K562 (cell line): ENCODE data around the gene ALK. TPM values are rescaled to one million over a fixed set of nuclear protein-coding genes. Genes with fewer than 3 reads are reported as not detected.

Source experiments
- ATAC-seq: fragments of 200-7000 bp; cut with Tn5 transposase; 3 replicates; pipeline ENCODE4 v1.9.1; 2020; ENCODE audit warnings: moderate library complexity
- BruUV-seq: library from RNA; stranded (reverse); fragments of 400-500 nt; replicated peaks from 2 replicates; lab custom pipeline; 2021; lab: Mats Ljungman, UMichigan
- CTCF ChIA-PET: fragments of 300-600 bp; formaldehyde crosslinking; extraction: SDS; loops from one replicate; lab custom pipeline; 2021; ENCODE audit warnings: low intra/inter-chr PET ratio; lab: Yijun Ruan, JAX
- POLR2A ChIA-PET: fragments of 300-600, 350-650 bp; sonication (Branson Sonifier 250); formaldehyde crosslinking; extraction: SDS; loops from one replicate; lab custom pipeline; 2021; ENCODE audit warnings: antibody characterized with exemption, inconsistent platforms; lab: Yijun Ruan, JAX
- DNase-seq, 4 experiments: peaks; one replicate each; pipeline versions ENCODE4 v3.0.0 to v3.0.0-alpha.2; 2011 to 2018; ENCODE audit warnings: low spot score in 3 of 4, mixed read lengths in 3 of 4; ENCODE audit errors: extremely low read depth in 1 of 4
- FAIRE-seq: peaks from 2 replicates; lab custom pipeline; 2011; peaks lifted over from hg19 to GRCh38; lab: Jason Lieb, UNC
- H2AFZ ChIP-seq: 2 replicates; pipeline ENCODE4 v1.6.0; 2011; ENCODE audit warnings: low read depth, low read length, control low read depth, inconsistent platforms
- H3K27ac ChIP-seq: fragments of 200-600 bp; 3 replicates; pipeline ENCODE4 v1.8.0; 2011; ENCODE audit warnings: low read depth, mild to moderate bottlenecking, control low read depth, inconsistent platforms, low read length, moderate library complexity, mixed read lengths; ENCODE audit errors: extremely low read depth
- H3K27me3 ChIP-seq, 2 experiments: fragments of 300-600 bp in 1 of 2; 2 replicates in 1 of 2; 3 replicates in 1 of 2; pipeline versions ENCODE4 v1.6.0 to v1.8.0; 2011; ENCODE audit warnings: inconsistent platforms in 2 of 2, low read length in 2 of 2, mild to moderate bottlenecking in 1 of 2, mixed read lengths in 1 of 2, moderate library complexity in 1 of 2; ENCODE audit not compliant: control insufficient read depth in 2 of 2, insufficient read depth in 2 of 2
- H3K36me3 ChIP-seq: fragments of 300-600 bp; 3 replicates; pipeline ENCODE4 v1.8.0; 2011; ENCODE audit warnings: mild to moderate bottlenecking, low read length, inconsistent platforms; ENCODE audit not compliant: control insufficient read depth, insufficient read depth
- H3K4me1 ChIP-seq, 2 experiments: fragments of 200-600 bp in 1 of 2; replicated peaks in 1 of 2; 2 replicates in 1 of 2; 3 replicates in 1 of 2; pipeline versions ENCODE4 v1.5.1 to v1.8.0; 2011; ENCODE audit warnings: inconsistent platforms in 2 of 2, low read length in 2 of 2, mild to moderate bottlenecking in 1 of 2, mixed read lengths in 1 of 2, moderate library complexity in 1 of 2; ENCODE audit not compliant: control insufficient read depth in 2 of 2, insufficient read depth in 2 of 2
- H3K4me2 ChIP-seq: 2 replicates; pipeline ENCODE4 v1.6.1; 2011; ENCODE audit warnings: low read length, control low read depth, inconsistent platforms, mixed read lengths; ENCODE audit not compliant: insufficient read depth
- H3K4me3 ChIP-seq: fragments of 200-600 bp; sonication (generic), shearing (Covaris generic); 2 replicates; pipeline ENCODE4 v1.5.1; 2016; ENCODE audit warnings: control low read depth, inconsistent platforms
- H3K79me2 ChIP-seq: fragments of 200-600 bp; 3 replicates; pipeline ENCODE4 v1.8.0; 2011; ENCODE audit warnings: low read length, inconsistent platforms; ENCODE audit not compliant: control insufficient read depth, insufficient read depth
- H3K9ac ChIP-seq, 2 experiments: 2 replicates each; pipeline versions ENCODE4 v1.6.0 to v1.6.1; 2011; ENCODE audit warnings: low read depth in 2 of 2, low read length in 2 of 2, control low read depth in 1 of 2, inconsistent platforms in 1 of 2, mild to moderate bottlenecking in 1 of 2, mixed read lengths in 1 of 2; ENCODE audit not compliant: insufficient read depth in 1 of 2
- H3K9me1 ChIP-seq: one replicate; pipeline ENCODE4 v1.6.0; 2011; ENCODE audit warnings: inconsistent platforms, mild to moderate bottlenecking, low read length, moderate library complexity; ENCODE audit not compliant: control insufficient read depth, insufficient read depth
- H3K9me3 ChIP-seq: replicated peaks from 2 replicates; pipeline ENCODE4 v1.5.1; 2011; ENCODE audit warnings: low read depth, low read length, inconsistent platforms; ENCODE audit not compliant: control insufficient read depth, insufficient read depth
- H4K20me1 ChIP-seq: replicated peaks from 2 replicates; pipeline ENCODE4 v1.6.1; 2011; ENCODE audit warnings: low read length, inconsistent platforms, mixed read lengths; ENCODE audit not compliant: control insufficient read depth, insufficient read depth
- HEY1 ChIP-seq: fragments of 250-450 bp; sonication (Bioruptor Pico); IDR thresholded peaks from 2 replicates; pipeline ENCODE4 v1.5.0; 2020; ENCODE audit warnings: mild to moderate bottlenecking, moderate library complexity, borderline replicate concordance
- SLC30A9 ChIP-seq: fragments of 250-450 bp; sonication (Bioruptor Pico); IDR thresholded peaks from 2 replicates; pipeline ENCODE4 v1.8.0; 2022; ENCODE audit warnings: mild to moderate bottlenecking, moderate library complexity
- USF1 ChIP-seq: sonication (generic); formaldehyde crosslinking; IDR thresholded peaks from 2 replicates; pipeline ENCODE4 v1.9.0; 2022; ENCODE audit warnings: mild to moderate bottlenecking, missing genetic modification reagents
- WGBS: fragments of 100-300 bp; shearing (Covaris generic); methylation state at CpG from one replicate; pipeline ENCODE4 v1.1.6; 2016; ENCODE audit warnings: low coverage, mixed read lengths; ENCODE audit not compliant: insufficient coverage; ENCODE audit errors: missing lambda C conversion rate; 5-methylcytosine and 5-hydroxymethylcytosine counted together
- in situ Hi-C: fragments of 300-500 bp; cut with MboI; formaldehyde crosslinking; loops from 4 replicates; pipeline ENCODE4 v1.15.0; 2018; ENCODE audit warnings: inconsistent platforms, mixed read lengths
- intact Hi-C: fragments of 100-400 bp; cut with micrococcal nuclease; formaldehyde crosslinking; loops from 2 replicates; pipeline ENCODE4 v1.14.2; 2022
- polyA plus RNA-seq, 8 experiments: library from polyadenylated mRNA; depleted of rRNA in 4 of 8; stranded (reverse) in 5 of 8; unstranded in 3 of 8; fragments of >200 nt; fragmentation: Nextera tagmentation in 2 of 8; fragmentation: Illumina TruSeq in 1 of 8; extraction: Ambion mirVana in 2 of 8; extraction: Trizol in 1 of 8; gene quantifications; 2 replicates each; pipeline versions ENCODE4 v1.2.1 to v1.2.3, GENCODE V29; 2011 to 2014; ENCODE audit warnings: inconsistent platforms in 1 of 8, missing spikeins in 1 of 8
- total RNA-seq, 7 experiments: library from RNA; depleted of rRNA in 6 of 7; stranded (reverse); fragments of >200 nt in 6 of 7; fragmentation: Illumina TruSeq in 2 of 7; extraction: Trizol in 2 of 7; gene quantifications; 2 replicates each; pipeline versions ENCODE4 v1.2.1 to v1.2.3, GENCODE V29; 2011 to 2021; ENCODE audit warnings: low replicate concordance in 1 of 7
- TF ChIP-seq, protein P1 (sequence below): fragments of 200-400 bp; formaldehyde crosslinking; IDR thresholded peaks from 2 replicates; pipeline ENCODE4 v1.6.1; 2017; ENCODE audit warnings: mild to moderate bottlenecking, low read depth, low read length, moderate library complexity

ALK gene
- total and polyA plus RNA-seq, 9 of the 15 experiments (the other 6 are each of a cell fraction or from before 2014, with no cell fraction given), result not detected

- intact Hi-C loops, result no loop called here
- H3K4me3 ChIP-seq, result no peak overlapping the region
- no peaks in the 10 kb centered on the region for H3K79me2 ChIP-seq
- no peak for TF ChIP-seq SLC30A9 (CRISPR knock-in tag)
- no peak for TF ChIP-seq USF1 (CRISPR knock-in tag)
- TF ChIP-seq, protein P1, sequence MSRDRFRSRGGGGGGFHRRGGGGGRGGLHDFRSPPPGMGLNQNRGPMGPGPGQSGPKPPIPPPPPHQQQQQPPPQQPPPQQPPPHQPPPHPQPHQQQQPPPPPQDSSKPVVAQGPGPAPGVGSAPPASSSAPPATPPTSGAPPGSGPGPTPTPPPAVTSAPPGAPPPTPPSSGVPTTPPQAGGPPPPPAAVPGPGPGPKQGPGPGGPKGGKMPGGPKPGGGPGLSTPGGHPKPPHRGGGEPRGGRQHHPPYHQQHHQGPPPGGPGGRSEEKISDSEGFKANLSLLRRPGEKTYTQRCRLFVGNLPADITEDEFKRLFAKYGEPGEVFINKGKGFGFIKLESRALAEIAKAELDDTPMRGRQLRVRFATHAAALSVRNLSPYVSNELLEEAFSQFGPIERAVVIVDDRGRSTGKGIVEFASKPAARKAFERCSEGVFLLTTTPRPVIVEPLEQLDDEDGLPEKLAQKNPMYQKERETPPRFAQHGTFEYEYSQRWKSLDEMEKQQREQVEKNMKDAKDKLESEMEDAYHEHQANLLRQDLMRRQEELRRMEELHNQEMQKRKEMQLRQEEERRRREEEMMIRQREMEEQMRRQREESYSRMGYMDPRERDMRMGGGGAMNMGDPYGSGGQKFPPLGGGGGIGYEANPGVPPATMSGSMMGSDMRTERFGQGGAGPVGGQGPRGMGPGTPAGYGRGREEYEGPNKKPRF, result no peak
- TF ChIP-seq HEY1 (CRISPR knock-in tag), result no peak
- POLR2A ChIA-PET, result no interaction called here
- no peak overlapping the region for H3K4me2 ChIP-seq
- ATAC-seq (no peak), DNase-seq (no peak), FAIRE-seq (no peak)
- no peaks in the 10 kb centered on the region for H3K9me3 ChIP-seq
- H3K27me3 ChIP-seq, result peaks cover 0 to 7% of the 10 kb centered on the region in 2 experiments; a peak in 2 of 5 replicates
- no peak overlapping the region for H2AFZ ChIP-seq
- H3K9ac ChIP-seq, result no peak overlapping the region
- H3K36me3 ChIP-seq, result no peaks in the 10 kb centered on the region
- in situ Hi-C loops, result no loop called here
- no peak overlapping the region for H3K27ac ChIP-seq
- H4K20me1 ChIP-seq, result no peaks in the 10 kb centered on the region
- H3K9me1 ChIP-seq, result no peaks in the 10 kb centered on the region
- H3K4me1 ChIP-seq, result no peaks in the 10 kb centered on the region
- CTCF ChIA-PET, result no interaction called here
- 2% methylated on average over 5 of the region's 5 CpGs for WGBS
- BruUV-seq, result no TSS peak
Measured at GRCh38 chr2:29405266-29405665, 516.1 kb downstream of the ALK start.
